Esophagus muscularis mucosa (tissue), 4 donors: ENCODE measurements around the gene SLC25A13. TPM values are rescaled to one million over a fixed set of nuclear protein-coding genes. Genes with fewer than 3 reads are reported as not detected.

ENCODE experiments used
- DNase-seq: peaks from one replicate; pipeline ENCODE4 v3.0.0-alpha.2; 2017; ENCODE audit errors: extremely low spot score
- H3K27ac ChIP-seq, 4 donors: fragments of 200-600 bp; sonication (generic); replicated peaks in 1 of 4; 1 replicate in 3 of 4; 2 replicates in 1 of 4; pipeline ENCODE4 v1.5.1; 2016 to 2019; ENCODE audit warnings: mild to moderate bottlenecking in 1 of 4
- H3K27me3 ChIP-seq, 4 donors: fragments of 200-600 bp; sonication (generic); one replicate each; pipeline versions ENCODE4 v1.5.1 to v1.6.0; 2016 to 2019
- H3K36me3 ChIP-seq, 4 donors: fragments of 200-600 bp; sonication (generic); one replicate each; pipeline ENCODE4 v1.5.1; 2016 to 2019
- H3K4me1 ChIP-seq, 4 donors: fragments of 200-600 bp; sonication (generic); one replicate each; pipeline ENCODE4 v1.5.1; 2016 to 2019
- H3K4me3 ChIP-seq, 4 donors: fragments of 200-600 bp; sonication (generic); 1 replicate in 2 of 4; 2 replicates in 2 of 4; pipeline ENCODE4 v1.5.1; 2016 to 2019; ENCODE audit warnings: mild to moderate bottlenecking in 4 of 4, moderate library complexity in 1 of 4
- H3K9me3 ChIP-seq, 4 donors: fragments of 200-600 bp; sonication (generic); 1 replicate in 3 of 4; 2 replicates in 1 of 4; pipeline ENCODE4 v1.5.1; 2016 to 2019
- CTCF ChIP-seq, 3 experiments: fragments of 200-600 bp in 2 of 3; fragments of 450-650 bp in 1 of 3; sonication (generic) in 2 of 3; IDR thresholded peaks; one replicate each; pipeline ENCODE4 v1.5.1; 2017 to 2019; ENCODE audit warnings: antibody characterized with exemption in 3 of 3, mild to moderate bottlenecking in 2 of 3, moderate library complexity in 1 of 3
- EP300 ChIP-seq: sonication (generic); formaldehyde crosslinking; IDR thresholded peaks from one replicate; pipeline ENCODE4 v1.6.1; 2017; ENCODE audit warnings: antibody characterized with exemption
- POLR2A ChIP-seq: fragments of 450-650 bp; IDR thresholded peaks from one replicate; pipeline ENCODE4 v1.6.1; 2017; ENCODE audit warnings: antibody characterized with exemption, moderate library complexity, mild to moderate bottlenecking, low read depth
- POLR2AphosphoS5 ChIP-seq, 2 donors: sonication (generic); formaldehyde crosslinking; IDR thresholded peaks; one replicate each; pipeline ENCODE4 v1.6.1; 2017; ENCODE audit warnings: antibody characterized with exemption in 2 of 2
- WGBS: methylation state at CpG from one replicate; pipeline ENCODE4 v1.1.5; 2018; 5-methylcytosine and 5-hydroxymethylcytosine counted together
- intact Hi-C: fragments of 100-400 bp; cut with DNase I; formaldehyde crosslinking; loops from one replicate; pipeline ENCODE4 v1.15.1; 2023
- total RNA-seq, 4 donors: library from RNA; depleted of rRNA; stranded (reverse); fragments of >200 nt; gene quantifications; one replicate each; pipeline versions ENCODE4 v1.1.0 to v1.2.1, GENCODE V29; 2016

The SLC25A13 gene
- total RNA-seq, 4 donors from 2014 or later: 8.6 to 17.4 (median 14.4) TPM

GRCh38 chr7:96253441-96253840 is 68.5 kb downstream of the SLC25A13 start:
- no peaks in the 10 kb centered on the region for H3K4me1 ChIP-seq
- no peak for DNase-seq
- intact Hi-C loops: no loop called here
- H3K27me3 ChIP-seq: no peaks in the 10 kb centered on the region
- H3K4me3 ChIP-seq: no peak overlapping the region
- H3K9me3 ChIP-seq: peaks cover 0 to 13% (median 6%) of the 10 kb centered on the region in 4 donors
- WGBS: 90% methylated on average over 2 of the region's 2 CpGs
- no peak overlapping the region for H3K27ac ChIP-seq
- TF ChIP-seq POLR2AphosphoS5 (IDR thresholded peaks at IDR 0.05) (no peak), EP300 (no peak), CTCF (IDR thresholded peaks at IDR 0.05) (no peak), POLR2A (no peak)
- no peaks in the 10 kb centered on the region for H3K36me3 ChIP-seq

- no peaks in the 10 kb centered on the region for H3K9me3 ChIP-seq
- no peaks in the 10 kb centered on the region for H3K36me3 ChIP-seq
- no peak for DNase-seq
- no peaks in the 10 kb centered on the region for H3K4me1 ChIP-seq
- no peaks in the 10 kb centered on the region for H3K27me3 ChIP-seq
- WGBS: 87% methylated on average over 7 of the region's 7 CpGs
- TF ChIP-seq CTCF (IDR thresholded peaks at IDR 0.05) (no peak), POLR2A (no peak)
- intact Hi-C loops: no loop called here
- no peak overlapping the region for H3K27ac ChIP-seq
- H3K4me3 ChIP-seq: no peak overlapping the region
Measured at GRCh38 chr7:96250776-96251361, 71.0 kb downstream of the SLC25A13 start.

- H3K4me3 ChIP-seq: no peak overlapping the region
- H3K4me1 ChIP-seq: no peaks in the 10 kb centered on the region
- DNase-seq: no peak
- intact Hi-C loops: no loop called here
- H3K9me3 ChIP-seq: no peaks in the 10 kb centered on the region
- no peak overlapping the region for H3K27ac ChIP-seq
- WGBS: 80% methylated on average over 2 of the region's 2 CpGs
- no peaks in the 10 kb centered on the region for H3K36me3 ChIP-seq
- TF ChIP-seq POLR2A (no peak), POLR2AphosphoS5 (IDR thresholded peaks at IDR 0.05) (no peak), EP300 (no peak), CTCF (IDR thresholded peaks at IDR 0.05) (no peak)
- no peaks in the 10 kb centered on the region for H3K27me3 ChIP-seq
Measured at GRCh38 chr7:96248405-96248804, 73.5 kb downstream of the SLC25A13 start.

- no peak for DNase-seq
- 86% methylated on average over 3 of the region's 3 CpGs for WGBS
- intact Hi-C loops: no loop called here
Measured at GRCh38 chr7:96246919-96247318, 75.0 kb downstream of the SLC25A13 start.

More at GRCh38 chr7:96246919-96247318, 75.0 kb downstream of the SLC25A13 start:
- no peak overlapping the region for H3K27ac ChIP-seq
- H3K36me3 ChIP-seq: no peaks in the 10 kb centered on the region
- TF ChIP-seq POLR2A (no peak), EP300 (no peak), CTCF (IDR thresholded peaks at IDR 0.05) (no peak), POLR2AphosphoS5 (IDR thresholded peaks at IDR 0.05) (no peak)
- no peak overlapping the region for H3K4me3 ChIP-seq
- H3K9me3 ChIP-seq: no peaks in the 10 kb centered on the region
- H3K27me3 ChIP-seq: no peaks in the 10 kb centered on the region
- no peaks in the 10 kb centered on the region for H3K4me1 ChIP-seq
